Measurements from ENCODE around the gene SDS. TPM values are rescaled to one million over a fixed set of nuclear protein-coding genes. Genes with fewer than 3 reads are reported as not detected.

Gene SDS
- total and polyA plus RNA-seq, 2 experiments from 2014 or later, result 0.57 TPM; not detected in 1

DNA sequence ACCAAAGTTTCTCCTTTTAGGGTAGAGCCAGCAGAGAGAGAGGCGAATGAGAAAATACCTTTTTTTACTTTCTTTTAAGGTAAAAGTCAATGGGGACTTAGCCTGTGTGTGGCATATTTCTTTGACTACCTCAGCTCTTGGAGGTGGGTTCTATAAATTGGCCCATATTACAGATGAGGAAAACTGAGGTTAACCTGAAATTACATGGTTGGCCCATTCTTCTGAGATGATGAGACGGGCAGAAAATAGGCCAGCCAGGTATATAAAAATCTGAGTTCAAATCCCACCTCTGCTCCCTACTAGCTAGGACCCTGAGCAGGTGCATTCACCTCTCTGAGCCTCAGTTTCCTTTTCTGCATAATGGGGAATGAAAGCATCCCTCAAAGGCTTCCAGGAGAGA lies 45.6 kb upstream of the SDS start:
- Histone ChIP-seq H3K36me3 (ENCODE audit: insufficient read depth) (no peaks in the 10 kb centered on the region), H2AFZ (no peak overlapping the region), H3K4me3 (no peak overlapping the region), H3K27me3 (ENCODE audit: insufficient read depth) (no peaks in the 10 kb centered on the region), H3K4me1 (ENCODE audit: insufficient read depth) (no peaks in the 10 kb centered on the region), H3K27ac (ENCODE audit: low read depth) (no peak overlapping the region), H3F3A (replicated peaks; ENCODE audit: low read depth) (no peaks in the 10 kb centered on the region), H3K79me2 (replicated peaks; ENCODE audit: insufficient read depth) (no peaks in the 10 kb centered on the region), H3K4me2 (no peak overlapping the region), H3K9me2 (ENCODE audit: insufficient read depth) (no peaks in the 10 kb centered on the region), H4K20me1 (replicated peaks; ENCODE audit: insufficient read depth) (0 out of 2 replicates have a peak, but pooled peaks cover 4% of the 10 kb centered on the region)
- Mint-ChIP-seq H3K4me3 (no peak overlapping the region), H3K36me3 (ENCODE audit: low read depth) (no peaks in the 10 kb centered on the region), H3K27me3 (ENCODE audit: insufficient read depth, low read depth, poor library complexity) (peaks cover 10% of the 10 kb centered on the region), H3K27ac (no peak overlapping the region), H3K9me3 (no peaks in the 10 kb centered on the region), H3K4me1 (peaks cover 5% of the 10 kb centered on the region; the same call in 2 of the 3 replicates)
- no peak for ATAC-seq
- DNase-seq (ENCODE audit: low spot score), result no peak
- TF ChIP-seq JUNB (IDR thresholded peaks at IDR 0.05; ENCODE audit: unreplicated experiment) (no peak), REST (IDR thresholded peaks at IDR 0.05; ENCODE audit: unreplicated experiment) (no peak), CREB1 (CRISPR knock-in tag; IDR thresholded peaks at IDR 0.05; ENCODE audit: low read depth) (no peak), STAT1 (IDR thresholded peaks at IDR 0.05; ENCODE audit: unreplicated experiment) (no peak), ZNF114 (CRISPR knock-in tag; IDR thresholded peaks at IDR 0.05) (no peak), NANOG (IDR thresholded peaks at IDR 0.05; ENCODE audit: borderline replicate concordance) (no peak), CTCF (conservative IDR thresholded peaks at IDR 0.05; ENCODE audit: low read depth in 2 of 2) (no peak)
- TF ChIP-seq, protein P1, sequence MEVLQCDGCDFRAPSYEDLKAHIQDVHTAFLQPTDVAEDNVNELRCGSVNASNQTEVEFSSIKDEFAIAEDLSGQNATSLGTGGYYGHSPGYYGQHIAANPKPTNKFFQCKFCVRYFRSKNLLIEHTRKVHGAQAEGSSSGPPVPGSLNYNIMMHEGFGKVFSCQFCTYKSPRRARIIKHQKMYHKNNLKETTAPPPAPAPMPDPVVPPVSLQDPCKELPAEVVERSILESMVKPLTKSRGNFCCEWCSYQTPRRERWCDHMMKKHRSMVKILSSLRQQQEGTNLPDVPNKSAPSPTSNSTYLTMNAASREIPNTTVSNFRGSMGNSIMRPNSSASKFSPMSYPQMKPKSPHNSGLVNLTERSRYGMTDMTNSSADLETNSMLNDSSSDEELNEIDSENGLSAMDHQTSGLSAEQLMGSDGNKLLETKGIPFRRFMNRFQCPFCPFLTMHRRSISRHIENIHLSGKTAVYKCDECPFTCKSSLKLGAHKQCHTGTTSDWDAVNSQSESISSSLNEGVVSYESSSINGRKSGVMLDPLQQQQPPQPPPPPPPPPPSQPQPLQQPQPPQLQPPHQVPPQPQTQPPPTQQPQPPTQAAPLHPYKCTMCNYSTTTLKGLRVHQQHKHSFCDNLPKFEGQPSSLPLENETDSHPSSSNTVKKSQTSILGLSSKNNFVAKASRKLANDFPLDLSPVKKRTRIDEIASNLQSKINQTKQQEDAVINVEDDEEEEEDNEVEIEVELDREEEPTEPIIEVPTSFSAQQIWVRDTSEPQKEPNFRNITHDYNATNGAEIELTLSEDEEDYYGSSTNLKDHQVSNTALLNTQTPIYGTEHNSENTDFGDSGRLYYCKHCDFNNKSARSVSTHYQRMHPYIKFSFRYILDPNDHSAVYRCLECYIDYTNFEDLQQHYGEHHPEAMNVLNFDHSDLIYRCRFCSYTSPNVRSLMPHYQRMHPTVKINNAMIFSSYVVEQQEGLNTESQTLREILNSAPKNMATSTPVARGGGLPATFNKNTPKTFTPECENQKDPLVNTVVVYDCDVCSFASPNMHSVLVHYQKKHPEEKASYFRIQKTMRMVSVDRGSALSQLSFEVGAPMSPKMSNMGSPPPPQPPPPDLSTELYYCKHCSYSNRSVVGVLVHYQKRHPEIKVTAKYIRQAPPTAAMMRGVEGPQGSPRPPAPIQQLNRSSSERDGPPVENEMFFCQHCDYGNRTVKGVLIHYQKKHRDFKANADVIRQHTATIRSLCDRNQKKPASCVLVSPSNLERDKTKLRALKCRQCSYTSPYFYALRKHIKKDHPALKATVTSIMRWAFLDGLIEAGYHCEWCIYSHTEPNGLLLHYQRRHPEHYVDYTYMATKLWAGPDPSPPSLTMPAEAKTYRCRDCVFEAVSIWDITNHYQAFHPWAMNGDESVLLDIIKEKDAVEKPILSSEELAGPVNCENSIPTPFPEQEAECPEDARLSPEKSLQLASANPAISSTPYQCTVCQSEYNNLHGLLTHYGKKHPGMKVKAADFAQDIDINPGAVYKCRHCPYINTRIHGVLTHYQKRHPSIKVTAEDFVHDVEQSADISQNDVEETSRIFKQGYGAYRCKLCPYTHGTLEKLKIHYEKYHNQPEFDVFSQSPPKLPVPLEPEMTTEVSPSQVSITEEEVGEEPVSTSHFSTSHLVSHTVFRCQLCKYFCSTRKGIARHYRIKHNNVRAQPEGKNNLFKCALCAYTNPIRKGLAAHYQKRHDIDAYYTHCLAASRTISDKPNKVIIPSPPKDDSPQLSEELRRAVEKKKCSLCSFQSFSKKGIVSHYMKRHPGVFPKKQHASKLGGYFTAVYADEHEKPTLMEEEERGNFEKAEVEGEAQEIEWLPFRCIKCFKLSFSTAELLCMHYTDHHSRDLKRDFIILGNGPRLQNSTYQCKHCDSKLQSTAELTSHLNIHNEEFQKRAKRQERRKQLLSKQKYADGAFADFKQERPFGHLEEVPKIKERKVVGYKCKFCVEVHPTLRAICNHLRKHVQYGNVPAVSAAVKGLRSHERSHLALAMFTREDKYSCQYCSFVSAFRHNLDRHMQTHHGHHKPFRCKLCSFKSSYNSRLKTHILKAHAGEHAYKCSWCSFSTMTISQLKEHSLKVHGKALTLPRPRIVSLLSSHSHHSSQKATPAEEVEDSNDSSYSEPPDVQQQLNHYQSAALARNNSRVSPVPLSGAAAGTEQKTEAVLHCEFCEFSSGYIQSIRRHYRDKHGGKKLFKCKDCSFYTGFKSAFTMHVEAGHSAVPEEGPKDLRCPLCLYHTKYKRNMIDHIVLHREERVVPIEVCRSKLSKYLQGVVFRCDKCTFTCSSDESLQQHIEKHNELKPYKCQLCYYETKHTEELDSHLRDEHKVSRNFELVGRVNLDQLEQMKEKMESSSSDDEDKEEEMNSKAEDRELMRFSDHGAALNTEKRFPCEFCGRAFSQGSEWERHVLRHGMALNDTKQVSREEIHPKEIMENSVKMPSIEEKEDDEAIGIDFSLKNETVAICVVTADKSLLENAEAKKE (CRISPR knock-in tag; IDR thresholded peaks at IDR 0.05), result no peak

Measured in GM23338 (cell line).